SK-N-SH (cell line): Measurements from ENCODE around the gene CD2AP.

Experiments used
- CTCF ChIP-seq: fragments of 200-600 bp; sonication (generic); IDR thresholded peaks from 2 replicates; pipeline ENCODE4 v1.6.1; 2017; ENCODE audit warnings: antibody characterized with exemption, mild to moderate bottlenecking, moderate library complexity
- EP300 ChIP-seq, 2 experiments: IDR thresholded peaks; 2 replicates each; pipeline versions ENCODE4 v1.4.0 to v1.6.1; 2012; ENCODE audit warnings: borderline replicate concordance in 1 of 2, low read depth in 1 of 2, low read length in 1 of 2
- EZH2phosphoT487 ChIP-seq: fragments of 200-600 bp; sonication (generic); IDR thresholded peaks from 2 replicates; pipeline ENCODE4 v1.6.1; 2017; ENCODE audit warnings: low read depth, mixed run types, mild to moderate bottlenecking, antibody characterized with exemption, moderate library complexity, borderline replicate concordance
- FOSL2 ChIP-seq: IDR thresholded peaks from 2 replicates; pipeline ENCODE4 v1.4.0; 2012; ENCODE audit warnings: low read depth, mild to moderate bottlenecking, moderate library complexity, borderline replicate concordance
- GATA2 ChIP-seq: sonication (generic); formaldehyde crosslinking; IDR thresholded peaks from 2 replicates; pipeline ENCODE4 v1.5.0; 2020; ENCODE audit warnings: mild to moderate bottlenecking, missing genetic modification reagents
- RAD21 ChIP-seq: IDR thresholded peaks from 2 replicates; pipeline ENCODE4 v1.6.1; 2012; ENCODE audit warnings: mild to moderate bottlenecking, low read length
- TCF12 ChIP-seq: IDR thresholded peaks from 2 replicates; pipeline ENCODE4 v1.4.0; 2012
- TEAD4 ChIP-seq: IDR thresholded peaks from 2 replicates; pipeline ENCODE4 v1.4.0; 2012; ENCODE audit warnings: mild to moderate bottlenecking, borderline replicate concordance; ENCODE audit not compliant: insufficient read depth
- TF ChIP-seq, protein P1 (sequence below): IDR thresholded peaks from 2 replicates; pipeline ENCODE4 v1.4.0; 2012; ENCODE audit warnings: low read depth
- TF ChIP-seq, protein P2 (sequence below): IDR thresholded peaks from 2 replicates; pipeline ENCODE4 v1.6.1; 2012; ENCODE audit warnings: mild to moderate bottlenecking, low read depth, low read length, moderate library complexity

DNA sequence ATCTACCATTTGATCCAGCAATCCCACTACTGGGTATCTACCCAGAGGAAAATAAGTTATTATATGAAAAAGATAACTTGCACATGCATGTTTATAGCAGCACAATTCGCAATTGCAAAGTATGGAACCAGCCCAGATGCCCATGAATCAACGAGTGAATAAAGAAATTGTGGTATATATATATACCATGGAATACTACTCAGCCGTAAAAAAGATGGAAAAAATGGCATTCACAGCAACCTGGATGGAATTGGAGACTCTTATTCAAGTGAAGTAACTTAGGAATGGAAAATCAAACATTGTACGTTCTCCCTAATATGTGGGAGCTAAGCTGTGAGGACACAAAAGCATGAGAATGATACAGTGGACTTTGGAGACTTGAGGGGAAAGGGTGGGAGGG lies 120.8 kb downstream of the CD2AP start:
- no peak for TF ChIP-seq EP300 (IDR thresholded peaks at IDR 0.05; ENCODE audit: borderline replicate concordance in 1 of 2, low read depth in 1 of 2, low read length in 1 of 2)
- TF ChIP-seq TEAD4, result no peak
- TF ChIP-seq RAD21, result no peak
- TF ChIP-seq TCF12, result no peak
- no peak for TF ChIP-seq EZH2phosphoT487
- no peak for TF ChIP-seq FOSL2
- TF ChIP-seq CTCF, result no peak
- TF ChIP-seq GATA2 (CRISPR knock-in tag), result no peak
- TF ChIP-seq, protein P1, sequence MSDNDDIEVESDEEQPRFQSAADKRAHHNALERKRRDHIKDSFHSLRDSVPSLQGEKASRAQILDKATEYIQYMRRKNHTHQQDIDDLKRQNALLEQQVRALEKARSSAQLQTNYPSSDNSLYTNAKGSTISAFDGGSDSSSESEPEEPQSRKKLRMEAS, result no peak
- TF ChIP-seq, protein P2, sequence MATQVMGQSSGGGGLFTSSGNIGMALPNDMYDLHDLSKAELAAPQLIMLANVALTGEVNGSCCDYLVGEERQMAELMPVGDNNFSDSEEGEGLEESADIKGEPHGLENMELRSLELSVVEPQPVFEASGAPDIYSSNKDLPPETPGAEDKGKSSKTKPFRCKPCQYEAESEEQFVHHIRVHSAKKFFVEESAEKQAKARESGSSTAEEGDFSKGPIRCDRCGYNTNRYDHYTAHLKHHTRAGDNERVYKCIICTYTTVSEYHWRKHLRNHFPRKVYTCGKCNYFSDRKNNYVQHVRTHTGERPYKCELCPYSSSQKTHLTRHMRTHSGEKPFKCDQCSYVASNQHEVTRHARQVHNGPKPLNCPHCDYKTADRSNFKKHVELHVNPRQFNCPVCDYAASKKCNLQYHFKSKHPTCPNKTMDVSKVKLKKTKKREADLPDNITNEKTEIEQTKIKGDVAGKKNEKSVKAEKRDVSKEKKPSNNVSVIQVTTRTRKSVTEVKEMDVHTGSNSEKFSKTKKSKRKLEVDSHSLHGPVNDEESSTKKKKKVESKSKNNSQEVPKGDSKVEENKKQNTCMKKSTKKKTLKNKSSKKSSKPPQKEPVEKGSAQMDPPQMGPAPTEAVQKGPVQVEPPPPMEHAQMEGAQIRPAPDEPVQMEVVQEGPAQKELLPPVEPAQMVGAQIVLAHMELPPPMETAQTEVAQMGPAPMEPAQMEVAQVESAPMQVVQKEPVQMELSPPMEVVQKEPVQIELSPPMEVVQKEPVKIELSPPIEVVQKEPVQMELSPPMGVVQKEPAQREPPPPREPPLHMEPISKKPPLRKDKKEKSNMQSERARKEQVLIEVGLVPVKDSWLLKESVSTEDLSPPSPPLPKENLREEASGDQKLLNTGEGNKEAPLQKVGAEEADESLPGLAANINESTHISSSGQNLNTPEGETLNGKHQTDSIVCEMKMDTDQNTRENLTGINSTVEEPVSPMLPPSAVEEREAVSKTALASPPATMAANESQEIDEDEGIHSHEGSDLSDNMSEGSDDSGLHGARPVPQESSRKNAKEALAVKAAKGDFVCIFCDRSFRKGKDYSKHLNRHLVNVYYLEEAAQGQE, result no peak
